ENCODE data around the gene SPECC1. TPM values are rescaled to one million over a fixed set of nuclear protein-coding genes. Genes with fewer than 3 reads are reported as not detected.
A peak's percentile ranks its signal among the peaks of the same experiment; 100 is the strongest.

SPECC1 gene
- total RNA-seq, 4 donors from 2014 or later = 22.5 to 36.3 (median 33.2) TPM

GRCh38 chr17:20091174-20092029, 82.2 kb downstream of the SPECC1 start:
- TF ChIP-seq POLR2AphosphoS5 (IDR thresholded peaks at IDR 0.05) (peak; percentile 21), POLR2A (IDR thresholded peaks at IDR 0.05) (no peak)
- H3K27me3 ChIP-seq = no peaks in the 10 kb centered on the region
- H3K4me3 ChIP-seq = no peak overlapping the region
- no peaks in the 10 kb centered on the region for H3K36me3 ChIP-seq
- WGBS, 2 donors (ENCODE audit: low coverage in 1 of 2) = 70 to 82% methylated on average over 5 to 16 of the region's 19 CpGs
- H3K9me3 ChIP-seq = no peaks in the 10 kb centered on the region
- peaks cover 0 to 37% (median 8%) of the 10 kb centered on the region in 3 donors for H3K4me1 ChIP-seq
- peak overlapping the region; percentile 57 to 75 (median 69) for H3K27ac ChIP-seq
- peak; percentile 67 for ATAC-seq

DNA sequence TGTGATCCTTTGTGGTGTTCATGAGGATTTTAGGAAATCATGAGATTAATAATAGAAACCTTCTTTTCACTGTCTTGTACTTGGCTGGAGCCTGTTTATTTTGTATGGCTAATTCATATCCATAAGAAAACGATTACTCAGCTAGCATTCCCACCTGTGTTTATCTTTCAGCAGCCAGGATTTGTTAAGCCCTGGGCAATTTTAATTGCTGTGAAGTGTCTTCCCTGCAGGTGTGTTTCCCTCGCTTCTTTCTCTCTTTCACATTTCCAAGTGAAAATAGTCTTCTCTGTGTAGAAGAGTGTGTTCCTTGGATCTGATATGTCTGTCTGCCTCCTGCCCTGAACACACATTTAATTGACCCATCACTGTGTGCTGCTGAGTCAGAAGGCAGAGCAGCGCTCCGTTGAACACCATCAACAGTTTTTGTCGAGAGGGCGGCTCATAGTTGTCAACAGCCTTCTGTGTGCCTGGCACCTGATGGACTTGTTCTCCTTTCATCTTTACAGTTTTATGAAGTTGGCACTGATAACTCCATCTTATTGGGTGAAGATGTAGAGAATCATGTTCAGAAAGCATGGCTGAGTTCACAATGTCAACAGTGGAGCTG, 83.2 kb downstream of the SPECC1 start:
- TF ChIP-seq POLR2A (IDR thresholded peaks at IDR 0.05) = no peak
- TF ChIP-seq EP300 (IDR thresholded peaks at IDR 0.05) = no peak
- TF ChIP-seq CTCF (IDR thresholded peaks at IDR 0.05) = no peak
- TF ChIP-seq POLR2AphosphoS5 (IDR thresholded peaks at IDR 0.05) = no peak
- no peaks in the 10 kb centered on the region for H3K27me3 ChIP-seq
- ATAC-seq = no peak
- H3K9me3 ChIP-seq = no peaks in the 10 kb centered on the region
- peaks cover 0 to 9% of the 10 kb centered on the region in 2 donors for H3K36me3 ChIP-seq
- H3K4me3 ChIP-seq = no peak overlapping the region
- H3K4me1 ChIP-seq = peaks cover 0 to 37% (median 8%) of the 10 kb centered on the region in 3 donors
- 55 to 76% methylated on average over 2 to 6 of the region's 6 CpGs for WGBS, 2 donors (ENCODE audit: low coverage in 1 of 2)
- peak overlapping the region; percentile 43 to 70 (median 62) for H3K27ac ChIP-seq

DNA sequence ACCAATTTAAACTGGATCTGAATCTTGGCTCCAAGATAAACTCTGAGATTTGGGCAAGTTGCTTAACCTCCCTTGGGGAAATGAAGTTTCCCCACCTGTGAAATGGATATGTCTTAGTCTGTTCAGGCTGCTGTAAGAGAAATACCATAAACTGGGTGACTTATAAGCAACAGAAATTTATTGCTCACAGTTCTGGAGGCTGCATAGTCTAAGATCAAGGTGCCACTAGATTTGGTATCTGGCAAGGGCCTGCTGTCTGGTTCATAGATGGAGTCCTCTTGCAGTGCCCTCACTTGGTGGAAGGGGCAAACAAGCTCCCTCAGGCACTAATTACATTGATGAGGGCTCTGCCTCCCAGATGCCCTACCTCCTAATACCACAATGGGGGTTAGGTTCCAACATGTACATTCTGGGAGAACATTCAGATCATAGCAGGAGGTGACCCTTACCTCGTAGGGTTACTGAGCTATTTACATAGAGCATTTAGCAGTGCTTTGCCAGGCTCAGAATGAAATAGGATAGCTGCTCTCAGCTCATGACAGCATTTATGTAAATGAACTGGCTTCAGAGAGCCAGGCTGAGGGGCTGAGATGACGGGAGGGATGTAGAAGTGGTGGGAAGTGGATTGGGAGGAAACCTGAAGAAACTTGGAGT, 83.9 kb downstream of the SPECC1 start:
- TF ChIP-seq CTCF (IDR thresholded peaks at IDR 0.05) = no peak
- no peak for TF ChIP-seq EP300 (IDR thresholded peaks at IDR 0.05)
- TF ChIP-seq POLR2A (IDR thresholded peaks at IDR 0.05) = no peak
- TF ChIP-seq POLR2AphosphoS5 (IDR thresholded peaks at IDR 0.05) = no peak
- no peaks in the 10 kb centered on the region for H3K9me3 ChIP-seq
- H3K36me3 ChIP-seq = peaks cover 0 to 10% of the 10 kb centered on the region in 2 donors
- H3K27ac ChIP-seq = peak overlapping the region in 2 of 4 donors; percentile 43 to 70
- H3K4me1 ChIP-seq = peaks cover 0 to 37% (median 8%) of the 10 kb centered on the region in 3 donors
- no peak for ATAC-seq
- no peaks in the 10 kb centered on the region for H3K27me3 ChIP-seq
- no peak overlapping the region for H3K4me3 ChIP-seq
- WGBS, 2 donors (ENCODE audit: low coverage in 1 of 2) = 71 to 89% methylated on average over 2 of the region's 2 CpGs

GRCh38 chr17:20094777-20095176, 85.6 kb downstream of the SPECC1 start:
- H3K27ac ChIP-seq = peak overlapping the region in 1 of 4 donors; percentile 63
- H3K4me1 ChIP-seq = peaks cover 0 to 37% (median 8%) of the 10 kb centered on the region in 3 donors
- H3K27me3 ChIP-seq = no peaks in the 10 kb centered on the region
- H3K36me3 ChIP-seq = peaks cover 0 to 10% of the 10 kb centered on the region in 2 donors
- WGBS, 2 donors (ENCODE audit: low coverage in 1 of 2) = 53% methylated on average over 1 of the region's 1 CpG
- TF ChIP-seq EP300 (IDR thresholded peaks at IDR 0.05) (no peak), CTCF (IDR thresholded peaks at IDR 0.05) (no peak), POLR2A (IDR thresholded peaks at IDR 0.05) (no peak), POLR2AphosphoS5 (IDR thresholded peaks at IDR 0.05) (no peak)
- H3K9me3 ChIP-seq = no peaks in the 10 kb centered on the region
- H3K4me3 ChIP-seq = no peak overlapping the region
- no peak for ATAC-seq

All from gastroesophageal sphincter (tissue), 4 donors.